NCI-H2196 treated with DMSO at 0.1 percent for 48 hours (cell line): Measurements from ENCODE around the gene B3GALT6.
"Not testable (repeated sequence)": the region's sequence is repeated elsewhere in the genome, so short reads cannot be mapped to it uniquely, and the experiment has no call there.

Experiments used
- DNase-seq: peaks from one replicate; lab custom pipeline; 2025; ENCODE audit not compliant: unreplicated experiment; lab: John Stamatoyannopoulos, UW

Gene B3GALT6

DNA sequence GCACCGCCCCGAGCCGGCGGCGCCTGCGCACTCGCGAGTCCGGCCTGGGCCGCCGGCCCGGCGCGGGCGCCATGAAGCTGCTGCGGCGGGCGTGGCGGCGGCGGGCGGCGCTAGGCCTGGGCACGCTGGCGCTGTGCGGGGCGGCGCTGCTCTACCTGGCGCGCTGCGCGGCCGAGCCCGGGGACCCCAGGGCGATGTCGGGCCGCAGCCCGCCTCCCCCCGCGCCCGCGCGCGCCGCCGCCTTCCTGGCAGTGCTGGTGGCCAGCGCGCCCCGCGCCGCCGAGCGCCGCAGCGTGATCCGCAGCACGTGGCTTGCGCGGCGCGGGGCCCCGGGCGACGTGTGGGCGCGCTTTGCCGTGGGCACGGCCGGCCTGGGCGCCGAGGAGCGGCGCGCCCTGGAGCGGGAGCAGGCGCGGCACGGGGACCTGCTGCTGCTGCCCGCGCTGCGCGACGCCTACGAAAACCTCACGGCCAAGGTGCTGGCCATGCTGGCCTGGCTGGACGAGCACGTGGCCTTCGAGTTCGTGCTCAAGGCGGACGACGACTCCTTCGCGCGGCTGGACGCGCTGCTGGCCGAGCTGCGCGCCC lies at the start of gene B3GALT6:
Gene B3GALT6, plus strand, starts transcription at position 30 of the 588 bp plus-strand sequence. Its CDS starts 42 bp downstream, at position 72.
- no peak for DNase-seq

DNA sequence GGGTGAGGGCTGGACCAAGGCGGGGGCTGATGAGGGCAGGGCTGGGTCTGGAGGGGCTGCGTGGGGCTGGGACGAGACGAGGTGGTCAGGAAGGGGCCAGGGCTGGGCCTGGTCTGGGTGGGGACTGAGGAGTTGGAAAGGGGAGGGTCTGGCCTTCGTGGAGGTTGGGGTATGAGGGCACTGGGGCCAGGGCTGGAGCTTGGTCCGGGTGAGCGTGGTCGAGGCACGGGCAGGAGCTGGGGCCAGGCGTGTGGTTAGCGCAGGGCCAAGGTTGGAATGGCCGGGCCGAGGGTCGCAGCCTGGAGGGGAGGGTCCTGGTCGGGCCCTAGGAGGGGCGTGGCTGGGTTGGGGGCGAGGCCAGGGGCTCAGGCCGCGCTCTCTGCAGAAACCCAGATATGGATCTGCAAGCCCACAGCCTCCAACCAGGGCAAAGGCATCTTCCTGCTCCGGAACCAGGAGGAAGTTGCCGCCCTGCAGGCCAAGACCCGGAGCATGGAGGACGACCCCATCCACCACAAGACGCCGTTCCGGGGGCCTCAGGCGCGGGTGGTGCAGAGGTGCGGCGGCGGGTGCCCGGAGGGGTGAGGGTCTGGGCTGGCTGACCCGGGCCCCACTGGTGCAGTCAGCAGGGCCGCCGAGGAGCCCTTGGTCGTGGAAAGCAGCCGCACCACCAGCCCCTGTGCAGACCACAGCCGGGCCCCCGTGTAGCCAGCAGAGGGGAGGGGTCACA lies 49.4 kb upstream of the B3GALT6 start:
- no peak for DNase-seq

DNA sequence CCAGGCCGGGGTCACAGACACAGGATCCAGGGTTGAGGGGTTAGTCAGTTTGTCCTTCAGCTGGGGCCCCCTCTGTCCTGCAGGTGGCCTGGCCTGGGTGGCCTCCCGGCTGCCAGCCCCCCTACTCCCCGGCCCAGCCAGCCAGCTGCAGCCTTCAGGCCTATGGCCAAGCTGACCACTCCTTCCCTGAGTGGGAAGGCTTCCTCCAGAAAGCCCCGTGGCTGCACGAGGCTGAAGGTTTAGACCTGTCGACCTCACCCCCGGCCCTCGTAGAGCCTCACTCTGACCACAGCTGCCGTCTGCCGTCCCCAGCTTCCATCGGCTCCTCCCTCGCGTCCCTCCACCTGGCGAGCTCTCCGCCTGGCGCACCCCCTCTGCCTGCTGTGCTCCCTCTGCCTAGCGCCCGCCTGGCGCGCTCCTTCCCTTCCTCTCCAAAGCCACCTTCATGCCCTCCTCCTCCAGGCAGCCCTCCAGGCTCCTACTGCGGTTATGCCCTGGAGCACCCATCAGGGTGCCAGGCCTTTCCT lies 48.8 kb upstream of the B3GALT6 start:
- no peak for DNase-seq

DNA sequence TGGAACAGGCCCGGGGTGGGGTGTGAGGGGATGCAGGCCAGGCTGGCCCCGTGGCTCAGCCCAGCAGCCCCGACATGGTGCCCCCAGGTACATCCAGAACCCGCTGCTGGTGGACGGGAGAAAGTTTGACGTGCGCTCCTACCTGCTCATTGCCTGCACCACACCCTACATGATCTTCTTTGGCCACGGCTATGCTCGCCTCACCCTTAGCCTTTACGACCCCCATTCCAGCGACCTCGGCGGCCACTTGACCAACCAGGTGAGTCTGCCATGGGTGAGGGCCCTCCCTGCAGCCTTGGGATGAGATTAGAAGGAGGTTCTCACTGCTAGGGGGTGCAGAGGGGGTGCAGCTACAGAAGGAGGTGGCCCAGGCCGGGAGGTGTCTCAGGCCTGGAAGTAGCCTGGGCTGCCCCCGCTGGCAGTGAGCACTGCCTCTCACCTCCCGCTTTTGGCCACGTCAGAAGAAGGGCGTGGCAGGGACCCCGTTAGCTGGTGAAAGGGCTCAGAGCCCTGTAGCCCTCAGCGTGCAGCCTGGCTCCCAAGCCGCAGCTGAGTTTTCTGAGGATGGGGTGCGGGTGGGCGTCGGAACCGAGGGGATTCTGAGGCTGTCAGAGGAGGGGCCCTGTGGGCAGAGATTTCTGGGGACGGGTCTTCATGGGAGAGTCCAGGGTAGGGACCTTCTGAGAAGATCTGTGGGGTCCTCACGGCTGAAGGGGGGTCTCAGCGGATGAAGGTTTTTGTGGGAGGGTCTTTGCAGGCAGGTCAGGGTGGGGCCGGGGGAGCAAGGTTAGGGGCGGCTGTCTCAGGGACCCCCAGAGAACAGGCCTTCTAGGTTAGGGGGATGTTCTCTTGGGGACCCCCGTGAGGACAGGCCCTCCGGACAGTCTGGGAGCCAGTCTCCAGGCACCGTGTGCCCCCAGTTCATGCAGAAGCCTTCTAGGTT lies 47.9 kb upstream of the B3GALT6 start:
- DNase-seq, result no peak

DNA sequence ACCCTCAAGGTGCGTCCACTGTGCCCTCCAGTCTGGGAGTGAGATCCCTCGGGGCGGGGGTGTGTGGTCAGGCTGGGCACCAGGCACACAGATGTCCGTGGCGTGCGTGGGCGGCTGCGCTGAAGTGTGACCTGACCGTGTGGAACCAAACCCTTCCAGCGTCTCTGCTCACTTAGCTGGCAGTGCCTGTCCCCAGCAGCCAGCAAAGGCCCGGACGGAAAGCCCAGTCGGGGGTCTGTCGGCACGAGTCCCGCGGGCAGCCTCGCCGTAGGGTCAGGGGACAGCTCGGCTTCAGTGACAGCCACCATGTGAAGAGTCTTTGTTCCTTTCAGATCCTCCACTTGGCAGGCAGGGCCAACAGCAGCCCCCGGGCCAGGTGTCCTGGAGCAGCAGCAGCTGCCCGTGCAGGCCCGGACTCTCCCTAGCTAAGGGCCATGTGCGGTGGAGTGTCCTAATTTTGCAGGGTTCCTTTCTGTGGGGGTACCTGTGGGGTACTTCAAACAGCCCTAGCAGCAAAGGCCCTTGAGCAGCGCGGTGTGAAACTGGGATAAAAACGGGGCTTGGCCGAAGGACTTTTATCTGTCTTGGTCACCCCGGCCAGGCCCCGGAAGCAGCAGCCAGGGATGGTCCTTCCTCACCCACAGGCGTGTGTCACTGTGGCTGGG lies 46.8 kb upstream of the B3GALT6 start:
- DNase-seq, result no peak

DNA sequence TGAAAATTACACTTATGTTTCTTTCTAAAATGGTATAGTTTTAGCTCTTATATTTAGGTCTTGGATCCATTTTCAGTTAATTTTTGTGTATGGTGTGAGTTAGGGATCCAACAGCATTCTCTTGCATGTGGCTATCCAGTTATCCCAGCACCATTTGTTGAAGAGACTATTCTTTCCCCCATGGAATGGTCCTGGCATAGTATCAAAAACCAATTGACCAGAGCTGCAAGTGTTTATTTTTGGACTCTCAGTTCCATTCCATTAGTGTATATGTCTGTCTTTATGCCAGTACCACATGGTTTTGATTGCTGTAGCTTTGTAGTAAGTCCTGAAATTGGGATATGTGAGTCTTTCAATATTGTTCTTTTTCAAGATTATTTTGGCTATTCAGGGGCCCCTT lies 44.1 kb upstream of the B3GALT6 start:
- DNase-seq, result no peak

DNA sequence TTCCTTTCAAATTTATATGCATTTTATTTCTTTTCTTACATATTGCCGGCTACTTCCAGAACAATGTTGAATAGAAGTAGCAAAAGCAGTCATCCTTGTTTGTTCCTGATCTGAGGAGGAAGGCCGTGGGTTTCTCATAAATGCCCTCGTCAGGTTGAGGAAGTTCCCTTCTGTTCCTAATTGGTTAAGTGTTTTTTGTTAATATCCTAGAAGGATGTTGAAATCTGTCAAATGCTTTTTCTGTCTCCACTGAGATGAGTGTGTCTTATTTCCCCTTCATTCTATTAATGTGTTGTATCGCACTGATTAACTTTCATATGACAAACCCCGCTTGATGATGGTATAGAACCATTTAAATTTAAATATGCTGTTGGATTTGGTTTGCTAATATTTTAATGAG lies 42.9 kb upstream of the B3GALT6 start:
- DNase-seq, result no peak

DNA sequence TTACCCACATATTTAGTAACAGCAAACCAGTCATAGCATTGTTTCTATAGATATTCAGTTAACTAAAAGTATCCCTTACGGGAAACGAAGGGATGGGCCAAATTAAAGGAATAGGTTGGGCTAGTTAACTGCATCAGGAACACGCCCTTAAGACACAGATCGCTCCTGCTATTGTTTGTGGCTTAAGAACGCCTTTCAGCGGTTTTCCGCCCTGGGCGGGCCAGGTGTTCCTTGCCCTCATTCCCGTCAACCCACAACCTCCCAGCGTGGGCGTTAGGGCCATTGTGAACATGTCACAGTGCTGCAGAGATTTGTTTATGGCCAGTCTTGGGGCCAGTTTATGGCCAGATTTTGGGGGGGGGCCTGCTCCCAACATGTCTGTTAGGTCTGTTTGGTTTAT lies 40.3 kb upstream of the B3GALT6 start:
- no peak for DNase-seq

DNA sequence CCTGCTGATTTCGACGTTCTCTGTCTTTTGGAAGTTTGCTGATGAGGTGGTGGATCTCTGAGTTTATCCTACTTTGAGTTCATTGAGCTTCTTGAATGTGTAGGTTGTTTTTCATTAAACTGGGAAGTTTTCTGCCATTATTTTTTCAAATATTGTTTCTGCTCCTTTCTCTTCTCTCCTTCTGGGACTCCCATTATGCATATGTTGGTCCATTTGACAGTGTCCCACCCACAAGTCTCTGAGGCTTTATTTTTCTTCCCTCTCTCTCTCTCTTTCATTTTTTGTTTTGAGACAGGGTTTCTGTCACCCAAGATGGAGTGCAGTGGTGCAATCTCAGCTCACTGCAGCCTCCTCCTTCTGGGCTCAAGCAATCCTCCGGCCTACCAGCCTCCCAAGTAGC lies 37.3 kb upstream of the B3GALT6 start:
- DNase-seq, result no peak

DNA sequence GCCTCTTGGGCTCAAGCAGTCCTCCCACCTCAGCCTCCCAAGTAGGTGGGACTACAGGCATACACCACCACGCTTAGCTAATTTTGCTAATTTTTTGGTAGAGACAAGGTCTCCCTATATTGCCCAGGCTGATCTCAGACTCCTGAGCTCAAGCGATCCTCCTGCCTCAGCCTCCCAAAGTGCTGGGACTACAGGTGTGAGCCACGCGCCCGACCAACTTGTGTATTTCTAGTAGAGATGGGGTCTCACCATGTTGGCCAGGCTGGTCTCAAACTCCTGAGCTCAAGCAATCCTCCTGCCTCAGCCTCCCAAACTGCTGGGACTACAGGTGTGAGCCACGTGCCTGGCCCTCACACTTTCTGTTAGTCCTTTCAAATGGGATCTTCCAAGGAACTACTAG lies 36.3 kb upstream of the B3GALT6 start:
- not testable (repeated sequence) for DNase-seq

DNA sequence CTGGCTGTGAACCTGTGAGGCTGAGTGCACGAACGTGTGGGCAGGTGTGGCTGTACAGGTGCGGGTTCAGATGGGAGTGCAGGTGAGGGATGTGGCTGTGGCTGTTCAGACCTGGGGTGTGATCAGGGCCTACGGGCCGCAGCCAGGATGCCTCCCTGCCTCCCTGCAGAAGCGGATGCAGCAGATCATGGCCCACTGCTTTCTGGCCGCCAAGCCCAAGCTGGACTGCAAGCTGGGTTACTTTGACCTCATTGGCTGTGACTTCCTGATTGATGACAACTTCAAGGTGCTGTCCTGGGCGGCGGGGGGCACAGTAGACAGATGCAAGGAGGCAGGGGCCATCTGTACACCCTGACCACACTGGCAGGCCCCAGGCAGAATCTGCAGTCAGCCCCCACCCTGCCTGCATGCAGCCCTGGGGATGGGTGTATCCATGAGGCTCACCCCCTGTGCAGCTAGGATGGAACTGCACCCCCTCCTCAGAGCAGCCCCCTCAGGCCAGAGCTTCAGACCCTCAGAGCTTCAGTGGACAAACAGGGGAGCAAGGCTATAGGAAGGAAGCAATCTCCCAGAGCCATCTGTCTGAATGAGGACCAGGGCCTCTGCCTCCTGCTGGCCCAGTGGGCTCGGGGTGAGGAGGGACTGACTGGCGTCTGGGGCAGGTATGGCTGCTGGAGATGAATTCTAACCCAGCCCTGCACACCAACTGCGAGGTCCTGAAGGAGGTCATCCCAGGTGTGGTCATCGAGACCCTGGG lies 35.4 kb upstream of the B3GALT6 start:
- no peak for DNase-seq

DNA sequence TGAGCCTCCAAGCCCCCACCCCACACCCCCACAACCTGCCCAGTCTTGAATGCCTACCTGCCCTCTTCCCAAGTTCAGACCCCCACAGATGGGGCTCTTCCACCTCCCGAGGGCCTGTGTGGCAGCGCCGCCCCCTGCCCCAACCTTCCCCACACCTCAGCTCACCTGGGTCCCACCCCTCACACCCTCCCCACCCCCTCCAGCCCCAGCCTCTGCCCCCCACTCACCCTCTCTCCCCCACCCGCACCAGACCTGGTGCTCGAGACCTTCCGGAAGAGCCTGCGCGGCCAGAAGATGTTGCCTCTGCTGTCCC lies 34.9 kb upstream of the B3GALT6 start:
- no peak for DNase-seq

DNA sequence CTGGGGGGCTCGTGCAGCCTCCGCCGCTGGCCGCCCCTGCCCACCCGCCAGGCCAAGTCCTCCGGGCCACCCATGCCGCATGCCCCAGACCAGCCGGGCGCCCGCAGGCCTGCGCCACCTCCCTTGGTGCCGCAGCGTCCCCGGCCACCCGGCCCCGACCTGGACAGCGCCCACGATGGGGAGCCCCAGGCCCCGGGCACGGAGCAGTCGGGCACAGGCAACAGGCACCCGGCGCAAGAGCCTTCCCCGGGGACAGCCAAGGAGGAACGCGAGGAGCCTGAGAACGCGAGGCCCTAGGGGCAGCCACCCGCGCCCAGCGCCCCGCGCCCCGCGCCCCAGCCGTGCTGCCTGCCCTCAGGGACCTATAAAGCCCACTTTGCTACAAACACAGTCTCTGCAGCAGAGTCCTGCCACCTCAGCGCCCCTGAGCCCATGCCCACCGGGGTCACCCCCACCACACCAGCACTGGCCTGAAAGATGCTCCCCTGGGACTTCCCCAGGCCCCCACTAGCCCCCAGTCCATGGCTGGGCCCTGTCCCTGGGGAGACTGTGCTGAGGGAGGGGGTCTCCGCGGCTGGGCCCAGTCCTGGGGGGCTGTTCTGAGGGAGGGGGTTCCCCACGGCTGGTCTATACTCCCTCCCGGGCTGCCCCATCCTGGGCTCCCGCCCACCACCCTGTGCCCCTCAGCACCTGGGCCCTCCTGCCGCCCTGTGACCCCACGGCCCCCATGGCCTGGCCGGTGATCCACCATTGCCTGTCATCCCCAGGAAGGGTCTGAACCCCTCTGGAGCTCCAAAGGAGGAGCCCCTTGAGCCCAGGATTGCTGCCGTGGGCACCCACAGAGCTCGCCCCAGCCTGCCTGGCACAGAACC lies 34.2 kb upstream of the B3GALT6 start:
- no peak for DNase-seq

DNA sequence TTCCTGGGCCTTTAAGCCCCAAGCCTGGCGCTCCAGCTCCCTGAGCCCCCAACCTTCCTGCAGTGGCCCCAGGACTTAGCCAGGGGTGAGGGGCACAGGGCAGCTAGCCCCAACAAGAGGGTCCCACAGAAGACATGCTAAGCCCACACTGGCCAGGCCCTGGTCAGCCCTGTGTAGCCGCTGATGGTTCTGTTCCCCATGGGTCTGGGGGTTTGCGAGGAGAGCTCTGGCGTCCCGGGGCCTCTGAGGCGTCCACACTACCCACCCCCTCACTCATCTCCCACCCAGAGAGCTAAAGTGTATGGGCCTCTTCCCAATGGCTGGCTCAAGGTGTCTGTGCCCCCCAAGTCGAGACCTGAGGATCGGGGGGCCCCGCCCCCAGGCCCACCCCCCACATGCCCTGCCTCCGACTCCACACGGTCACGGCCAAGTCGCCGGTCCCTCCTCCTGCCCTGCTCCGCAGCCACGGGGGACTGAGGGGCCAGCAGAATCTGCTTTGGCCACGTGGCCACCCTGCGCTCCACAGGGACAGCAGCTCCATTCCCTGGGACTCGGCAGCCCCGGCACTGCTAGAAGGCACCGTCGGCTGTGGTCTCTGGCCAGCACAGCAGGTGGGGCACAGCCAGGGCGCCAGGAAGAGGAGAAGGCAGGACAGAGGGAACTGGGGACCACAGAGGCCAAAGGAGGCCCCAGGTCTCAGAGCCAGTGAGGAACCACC lies 33.5 kb upstream of the B3GALT6 start:
- DNase-seq, result no peak

DNA sequence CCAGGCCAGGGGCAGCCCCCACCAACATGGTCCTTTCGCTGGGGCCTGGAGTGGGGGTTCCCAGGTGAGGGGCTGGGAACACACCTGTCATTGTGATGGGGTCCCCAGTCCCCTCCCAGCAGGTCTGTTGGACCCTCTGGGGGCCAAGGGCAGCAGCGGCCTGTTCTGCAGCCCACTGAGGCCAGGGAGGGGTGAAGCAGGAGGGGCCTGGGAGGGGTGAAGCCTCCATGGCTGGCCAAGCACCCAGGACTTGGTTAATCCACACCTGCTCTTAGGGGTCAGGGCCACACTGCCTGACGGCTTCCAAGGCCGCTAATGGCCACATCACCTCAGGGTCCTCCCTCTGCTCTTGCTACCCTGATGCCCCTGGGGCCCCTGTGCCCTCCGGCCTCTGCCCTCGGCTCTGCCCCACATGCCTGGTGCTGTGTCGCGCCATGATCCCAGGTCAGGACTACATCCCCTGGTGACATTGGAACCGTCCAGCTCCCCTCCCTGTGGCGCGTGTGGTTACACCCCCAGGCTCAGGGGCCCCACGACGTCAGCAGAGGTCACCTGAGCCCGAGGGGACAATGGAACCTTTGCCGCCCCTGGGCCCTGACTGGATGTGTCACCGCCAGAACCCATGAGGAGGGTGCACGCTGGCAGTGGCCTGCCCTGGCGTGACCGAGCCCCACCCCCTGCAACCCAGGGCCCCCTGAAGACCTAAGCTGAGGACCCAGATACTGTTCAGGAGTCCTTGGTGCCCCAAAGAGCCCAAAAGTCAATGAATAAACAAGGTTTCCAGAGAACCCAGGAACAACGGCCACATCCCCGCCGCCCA lies 32.7 kb upstream of the B3GALT6 start:
- no peak for DNase-seq

DNA sequence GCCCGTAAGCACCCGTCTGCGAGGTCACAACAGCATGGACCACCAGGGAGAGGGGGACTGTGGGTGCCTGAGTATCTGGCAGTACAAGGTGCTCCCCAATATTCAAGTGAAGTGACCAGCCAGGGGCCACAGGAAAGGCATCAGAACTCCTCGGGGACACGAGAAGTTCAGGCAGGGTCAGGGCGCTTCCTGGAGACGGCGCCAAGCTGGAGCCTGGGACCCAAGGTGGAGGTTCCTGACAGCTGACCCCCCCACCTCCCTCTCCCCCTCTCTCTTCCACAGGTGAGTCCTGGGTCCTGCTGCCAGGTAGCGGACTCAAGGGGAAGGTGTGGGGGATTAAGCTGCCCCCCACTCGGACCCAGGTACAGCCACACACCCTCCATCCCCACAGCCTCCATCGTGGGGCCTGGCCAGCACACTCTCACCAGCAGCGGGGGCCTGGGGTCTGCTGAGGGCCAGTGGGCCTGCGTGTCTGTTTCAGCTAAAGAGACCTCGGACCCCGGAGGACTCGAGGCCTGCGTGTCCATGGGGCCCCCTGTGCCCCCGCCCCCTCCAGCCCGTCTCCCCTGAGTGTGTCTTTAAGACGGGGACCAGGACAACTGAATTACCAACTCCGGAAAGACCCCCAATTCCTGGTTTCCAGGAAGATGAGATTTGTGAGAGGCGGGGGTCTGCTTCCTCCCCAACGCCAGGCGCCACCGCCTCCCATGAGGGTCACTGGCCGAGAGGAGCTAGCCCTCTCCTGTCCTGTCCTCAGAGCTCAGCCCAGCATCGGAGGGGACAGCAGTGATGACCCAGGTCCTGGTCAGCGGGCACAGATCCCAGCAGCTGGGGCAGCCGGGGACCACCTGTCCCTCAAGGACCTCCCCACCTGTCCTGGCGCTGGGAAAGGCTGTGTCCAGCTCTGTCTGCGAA lies 31.8 kb upstream of the B3GALT6 start:
- no peak for DNase-seq
